HepG2 (cell line): Measurements from ENCODE around the gene EGFR. TPM values are rescaled to one million over a fixed set of nuclear protein-coding genes. Genes with fewer than 3 reads are reported as not detected.
A peak's percentile ranks its signal among the peaks of the same experiment; 100 is the strongest.

Source experiments
- AHR ChIP-seq: IDR thresholded peaks from 2 replicates; pipeline ENCODE4 v1.6.1; 2018; ENCODE audit warnings: missing genetic modification reagents, missing compliant biosample characterization
- BHLHE40 ChIP-seq: IDR thresholded peaks from 2 replicates; pipeline ENCODE4 v1.6.1; 2011; ENCODE audit warnings: low read length, improper control_type of control experiment
- GABPB1 ChIP-seq: IDR thresholded peaks from 2 replicates; pipeline ENCODE4 v1.6.1; 2016; ENCODE audit warnings: mild to moderate bottlenecking, missing genetic modification reagents, moderate library complexity, missing compliant biosample characterization
- HNF4G ChIP-seq, 2 experiments: sonication (generic) in 1 of 2; formaldehyde crosslinking in 1 of 2; IDR thresholded peaks; 2 replicates each; pipeline versions ENCODE4 v1.4.0 to v1.6.1; 2011 to 2020; ENCODE audit warnings: borderline replicate concordance in 2 of 2, low read depth in 2 of 2, mild to moderate bottlenecking in 2 of 2, low read length in 1 of 2, missing genetic modification reagents in 1 of 2, moderate library complexity in 1 of 2
- HNRNPL ChIP-seq: fragments of 200-400 bp; formaldehyde crosslinking; IDR thresholded peaks from 2 replicates; pipeline ENCODE4 v1.6.1; 2017; ENCODE audit warnings: mild to moderate bottlenecking, low read depth, low read length
- HOXA3 ChIP-seq: sonication (generic); formaldehyde crosslinking; IDR thresholded peaks from 2 replicates; pipeline ENCODE4 v1.5.0; 2020; ENCODE audit warnings: missing genetic modification reagents
- MXD4 ChIP-seq: IDR thresholded peaks from 2 replicates; pipeline ENCODE4 v1.6.1; 2016; ENCODE audit warnings: mild to moderate bottlenecking, missing biosample characterization, missing genetic modification reagents
- PHF5A ChIP-seq: IDR thresholded peaks from one replicate; pipeline ENCODE4 v1.6.1; 2018; ENCODE audit warnings: low read depth, missing genetic modification reagents; ENCODE audit not compliant: unreplicated experiment
- RAD21 ChIP-seq: fragments of 450-650 bp; formaldehyde crosslinking; IDR thresholded peaks from 2 replicates; pipeline ENCODE4 v1.5.0; 2020; ENCODE audit warnings: mild to moderate bottlenecking
- RORA ChIP-seq: sonication (generic); formaldehyde crosslinking; IDR thresholded peaks from 2 replicates; pipeline ENCODE4 v1.5.0; 2020; ENCODE audit warnings: mild to moderate bottlenecking, missing genetic modification reagents, moderate library complexity
- SMC3 ChIP-seq: IDR thresholded peaks from 2 replicates; pipeline ENCODE4 v1.6.1; 2011; ENCODE audit warnings: low read length, improper control_type of control experiment
- SP140L ChIP-seq: sonication (generic); formaldehyde crosslinking; IDR thresholded peaks from 2 replicates; pipeline ENCODE4 v1.4.0; 2020; ENCODE audit warnings: missing genetic modification reagents, borderline replicate concordance
- SRY ChIP-seq: sonication (generic); formaldehyde crosslinking; IDR thresholded peaks from 2 replicates; pipeline ENCODE4 v1.8.0; 2022; ENCODE audit warnings: mild to moderate bottlenecking, missing genetic modification reagents
- ZFP91 ChIP-seq: sonication (generic); formaldehyde crosslinking; IDR thresholded peaks from 2 replicates; pipeline ENCODE4 v1.9.0; 2022; ENCODE audit warnings: missing genetic modification reagents, mild to moderate bottlenecking, borderline replicate concordance
- ZMAT3 ChIP-seq: sonication (generic); formaldehyde crosslinking; conservative IDR thresholded peaks from 2 replicates; pipeline ENCODE4 v1.7.0; 2021; ENCODE audit warnings: missing genetic modification reagents
- ZNF20 ChIP-seq: sonication (generic); formaldehyde crosslinking; IDR thresholded peaks from 2 replicates; pipeline ENCODE4 v1.4.0; 2020; ENCODE audit warnings: mild to moderate bottlenecking, moderate library complexity, missing genetic modification reagents
- ZNF354B ChIP-seq: sonication (generic); formaldehyde crosslinking; IDR thresholded peaks from 2 replicates; pipeline ENCODE4 v1.8.0; 2022; ENCODE audit warnings: mild to moderate bottlenecking, missing genetic modification reagents
- ZNF639 ChIP-seq: conservative IDR thresholded peaks from 2 replicates; pipeline ENCODE4 v1.6.1; 2018; ENCODE audit warnings: missing genetic modification reagents
- ZNF816 ChIP-seq: sonication (generic); formaldehyde crosslinking; IDR thresholded peaks from 2 replicates; pipeline ENCODE4 v1.8.0; 2022; ENCODE audit warnings: missing genetic modification reagents, mild to moderate bottlenecking, borderline replicate concordance
- ZNF883 ChIP-seq: sonication (generic); formaldehyde crosslinking; IDR thresholded peaks from 2 replicates; pipeline ENCODE4 v1.5.1; 2020; ENCODE audit warnings: mild to moderate bottlenecking, missing genetic modification reagents; ENCODE audit errors: not compliant biosample characterization
- ZSCAN29 ChIP-seq: sonication (generic); formaldehyde crosslinking; conservative IDR thresholded peaks from 2 replicates; pipeline ENCODE4 v1.4.0; 2020; ENCODE audit warnings: mild to moderate bottlenecking, missing genetic modification reagents
- ZSCAN31 ChIP-seq: sonication (generic); formaldehyde crosslinking; IDR thresholded peaks from 2 replicates; pipeline ENCODE4 v1.5.0; 2020; ENCODE audit warnings: low read depth, mild to moderate bottlenecking, missing genetic modification reagents
- polyA plus RNA-seq, 8 experiments: library from polyadenylated mRNA; depleted of rRNA in 3 of 8; stranded (reverse) in 7 of 8; unstranded in 1 of 8; fragments of >200 nt; fragmentation: Illumina TruSeq in 4 of 8; extraction: Trizol in 4 of 8; gene quantifications; 2 replicates each; pipeline versions ENCODE4 v1.2.1 to v1.2.3, GENCODE V29; 2011 to 2016; ENCODE audit warnings: low read depth in 4 of 8, missing spikeins in 1 of 8, mixed read lengths in 1 of 8; ENCODE audit not compliant: insufficient read depth in 1 of 8
- total RNA-seq, 5 experiments: library from RNA; depleted of rRNA; stranded (reverse); fragments of >200 nt; fragmentation: Illumina TruSeq; extraction: Trizol; gene quantifications; 2 replicates each; pipeline ENCODE4 v1.2.3, GENCODE V29; 2016; ENCODE audit warnings: low read depth in 1 of 5

EGFR gene
- total and polyA plus RNA-seq, 2 of the 13 experiments (the other 11 are each of a cell fraction or from before 2014, with no cell fraction given) = 7.0 to 10.0 TPM

- TF ChIP-seq RORA (CRISPR knock-in tag) = no peak
- no peak for TF ChIP-seq HNF4G (IDR thresholded peaks at IDR 0.05; ENCODE audit: borderline replicate concordance, low read depth, low read length)
- no peak for TF ChIP-seq HNF4G (CRISPR knock-in tag; IDR thresholded peaks at IDR 0.05; ENCODE audit: borderline replicate concordance, low read depth)
- TF ChIP-seq RAD21 (CRISPR knock-in tag) = 0 out of 2 replicates have a peak, but pooled peaks have one; percentile 29
- TF ChIP-seq ZNF816 = no peak
- no peak for TF ChIP-seq ZSCAN31 (CRISPR knock-in tag)
- no peak for TF ChIP-seq PHF5A (CRISPR knock-in tag)
- no peak for TF ChIP-seq AHR (CRISPR knock-in tag)
- TF ChIP-seq ZNF883 (CRISPR knock-in tag) = no peak
- TF ChIP-seq GABPB1 = 0 out of 2 replicates have a peak, but pooled peaks have one; percentile 9
- 0 out of 2 replicates have a peak, but pooled peaks have one; percentile 36 for TF ChIP-seq ZFP91 (CRISPR knock-in tag)
- TF ChIP-seq SRY (CRISPR knock-in tag) = 0 out of 2 replicates have a peak, but pooled peaks have one; percentile 38
- TF ChIP-seq HOXA3 (CRISPR knock-in tag) = 0 out of 2 replicates have a peak, but pooled peaks have one; percentile 15
- TF ChIP-seq HNRNPL = 0 out of 2 replicates have a peak, but pooled peaks have one; percentile 64
- no peak for TF ChIP-seq ZNF20
- TF ChIP-seq ZNF354B (CRISPR knock-in tag) = no peak
- no peak for TF ChIP-seq ZMAT3 (CRISPR knock-in tag)
- no peak for TF ChIP-seq ZNF639 (CRISPR knock-in tag)
- TF ChIP-seq SMC3 = peak; percentile 39
- TF ChIP-seq MXD4 (CRISPR knock-in tag) = no peak
- TF ChIP-seq ZSCAN29 (CRISPR knock-in tag) = no peak
- TF ChIP-seq BHLHE40 = peak; percentile 34; the same call in 1 of the 2 replicates
- no peak for TF ChIP-seq SP140L (CRISPR knock-in tag)
Observed at GRCh38 chr7:55144333-55145317, 125.8 kb downstream of the EGFR start (continued).
